Pons (tissue), 1 donor: ENCODE data around the gene EAF1.
A peak's percentile ranks its signal among the peaks of the same experiment; 100 is the strongest.
"Not testable (repeated sequence)": the region's sequence is repeated elsewhere in the genome, so short reads cannot be mapped to it uniquely, and the experiment has no call there.

Experiments
- DNase-seq: peaks from one replicate; pipeline ENCODE4 v3.0.0-alpha.2; 2016; ENCODE audit warnings: low spot score

The EAF1 gene

GRCh38 chr3:15427182-15427880, at the start of gene EAF1, which contains the start of gene METTL6:
Gene EAF1, plus strand, starts transcription at chr3:15427598. Its CDS starts 182 bp downstream, at chr3:15427780.
Gene METTL6, minus strand, starts transcription at chr3:15427544. Its CDS starts 1,033 bp downstream, at chr3:15426511.
- DNase-seq = peak; percentile 76

GRCh38 chr3:15377961-15378791, 49.2 kb upstream of the EAF1 start:
- DNase-seq = peak; percentile 99

- no peak for DNase-seq
Measured at GRCh38 chr3:15380980-15381890, 46.2 kb upstream of the EAF1 start.

GRCh38 chr3:15382405-15382923, 44.9 kb upstream of the EAF1 start:
- DNase-seq = no peak

GRCh38 chr3:15384510-15385237, 42.7 kb upstream of the EAF1 start:
- DNase-seq = no peak

- not testable (repeated sequence) for DNase-seq
Measured at GRCh38 chr3:15385238-15385695, 42.1 kb upstream of the EAF1 start.

GRCh38 chr3:15385901-15386653, 41.3 kb upstream of the EAF1 start:
- DNase-seq = no peak

GRCh38 chr3:15386654-15386955, 40.8 kb upstream of the EAF1 start:
- DNase-seq = not testable (repeated sequence)

GRCh38 chr3:15387171-15387581, 40.2 kb upstream of the EAF1 start:
- no peak for DNase-seq

- no peak for DNase-seq
Measured at GRCh38 chr3:15387735-15388134, 39.7 kb upstream of the EAF1 start.

GRCh38 chr3:15388335-15388734, 39.1 kb upstream of the EAF1 start:
- DNase-seq = not testable (repeated sequence)

- DNase-seq = no peak
Measured at GRCh38 chr3:15390460-15390859, 36.9 kb upstream of the EAF1 start.

- DNase-seq = peak; percentile 42
Measured at GRCh38 chr3:15391007-15391406, 36.4 kb upstream of the EAF1 start.

- DNase-seq = not testable (repeated sequence)
Measured at GRCh38 chr3:15393252-15393651, 34.1 kb upstream of the EAF1 start.

- not testable (repeated sequence) for DNase-seq
Measured at GRCh38 chr3:15398731-15399133, 28.7 kb upstream of the EAF1 start.

GRCh38 chr3:15399970-15400369, 27.4 kb upstream of the EAF1 start:
- DNase-seq = no peak

- DNase-seq = peak; percentile 62
Measured at GRCh38 chr3:15401936-15402335, 25.5 kb upstream of the EAF1 start.

GRCh38 chr3:15403495-15403894, 23.9 kb upstream of the EAF1 start:
- no peak for DNase-seq

- DNase-seq = no peak
Measured at GRCh38 chr3:15403965-15404364, 23.4 kb upstream of the EAF1 start.

- peak; percentile 17 for DNase-seq
Measured at GRCh38 chr3:15404767-15405166, 22.6 kb upstream of the EAF1 start.
